Stimulated activated CD4-positive, alpha-beta T cell treated with anti-CD3 and anti-CD28 coated beads, Interleukin-4, amount 100 ng/mL, for 4 hours (primary cell): ENCODE measurements around the gene RAP1GAP.
"Not testable (repeated sequence)": the region's sequence is repeated elsewhere in the genome, so short reads cannot be mapped to it uniquely, and the experiment has no call there.

Experiments
- DNase-seq, 2 experiments: peaks; one replicate each; pipeline ENCODE4 v3.0.0-alpha.2; 2020

Gene RAP1GAP

DNA sequence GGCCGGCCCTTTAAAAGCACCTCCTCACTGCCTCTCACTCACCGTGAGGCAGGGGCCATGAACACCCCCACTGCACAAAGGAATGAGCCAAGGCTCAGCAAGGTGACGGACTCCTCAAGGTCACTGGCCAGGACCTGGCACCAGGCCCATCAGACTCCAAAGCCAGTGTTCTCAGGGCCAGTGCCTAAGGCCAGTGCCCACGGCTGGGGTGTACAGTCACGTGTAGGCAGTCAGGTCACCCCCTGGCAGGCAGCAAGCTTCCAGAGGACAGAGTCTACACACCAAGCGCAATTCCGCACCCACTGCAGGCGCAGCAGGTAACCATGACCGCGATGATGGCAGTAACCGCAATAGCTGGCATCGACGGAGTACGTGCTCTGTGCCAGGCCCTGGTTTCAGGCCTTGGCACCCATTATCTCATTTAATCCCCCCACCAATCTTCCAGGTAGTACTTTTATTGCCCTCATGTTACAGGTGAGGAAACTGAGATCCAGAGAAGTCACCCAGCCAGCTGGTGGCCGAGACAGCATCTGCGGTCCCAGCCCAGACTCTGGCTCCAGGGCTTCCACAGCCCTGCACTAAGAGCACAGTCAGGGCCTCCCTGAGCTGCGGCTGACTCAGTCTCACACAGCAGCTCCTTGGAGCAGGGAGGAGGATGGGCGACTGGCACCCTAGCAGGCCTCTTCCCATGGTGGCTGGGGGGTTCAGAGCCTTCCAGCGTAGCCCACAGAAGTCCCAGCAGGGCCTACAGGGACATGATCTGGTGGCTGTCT lies 27.0 kb downstream of the RAP1GAP start:
- DNase-seq, result no peak

DNA sequence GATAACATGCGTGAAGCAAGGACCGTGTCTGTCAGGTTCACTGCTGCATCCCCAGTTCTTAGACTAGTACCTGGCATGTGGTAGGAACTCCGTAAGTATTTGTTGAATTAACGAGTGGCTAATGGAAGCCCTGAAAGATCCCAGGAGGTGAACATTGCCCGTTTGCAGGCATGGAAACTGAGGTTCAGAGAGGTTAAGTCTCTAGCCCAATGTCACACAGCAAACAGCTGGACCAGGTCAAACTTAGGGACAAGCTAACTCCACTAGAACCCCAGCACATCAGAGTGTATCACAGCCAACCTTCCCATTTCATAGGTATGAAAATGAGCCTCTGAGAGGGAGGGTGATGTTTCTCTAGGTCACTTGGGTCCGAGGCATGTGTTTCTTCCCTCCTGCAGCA lies 27.6 kb downstream of the RAP1GAP start:
- no peak for DNase-seq

- no peak for DNase-seq
These were observed 28.1 kb downstream of the RAP1GAP start for GRCh38 chr1:21641076-21641475.

DNA sequence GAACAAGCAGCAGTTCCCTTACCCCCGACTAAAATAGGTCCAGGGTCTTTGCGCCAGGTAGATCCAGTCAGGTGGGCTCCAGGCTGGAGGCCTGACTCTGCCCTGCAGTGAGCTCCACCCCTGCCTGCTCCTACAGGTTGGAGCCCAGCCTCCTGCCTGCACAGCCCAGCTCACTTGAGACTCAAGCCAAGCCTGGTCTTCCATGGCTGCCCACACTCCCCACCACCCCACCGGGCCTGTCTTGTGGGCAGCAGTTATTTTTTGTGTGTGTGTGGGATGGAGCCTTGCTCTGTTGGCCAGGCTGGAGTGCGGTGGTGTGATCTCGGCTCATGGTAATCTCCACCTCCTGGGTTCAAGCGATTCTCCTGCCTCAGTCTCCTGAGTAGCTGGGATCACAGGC lies 28.5 kb downstream of the RAP1GAP start:
- DNase-seq, result no peak

DNA sequence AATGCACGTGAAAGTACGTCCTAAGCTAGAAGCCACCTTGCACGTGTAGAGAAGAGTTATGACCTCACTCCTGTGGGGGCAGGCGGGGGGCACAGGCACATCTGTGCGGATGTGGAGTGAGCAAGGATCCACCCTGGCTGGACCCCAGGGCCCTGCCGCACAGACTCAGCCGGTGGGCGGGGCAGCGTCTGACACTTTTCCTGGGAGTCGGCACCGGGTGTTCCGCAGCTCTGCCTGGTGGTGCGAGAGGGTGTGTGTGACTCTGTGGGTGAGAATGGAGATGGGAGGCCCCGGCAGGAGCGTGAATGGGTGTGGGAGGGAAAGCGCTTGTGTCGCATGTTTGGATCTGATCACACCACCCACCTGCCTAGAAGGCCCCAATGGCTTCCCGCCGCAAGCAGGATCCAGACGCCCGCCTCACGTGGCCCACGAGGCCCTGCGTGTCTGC lies 29.5 kb downstream of the RAP1GAP start:
- DNase-seq, result no peak

DNA sequence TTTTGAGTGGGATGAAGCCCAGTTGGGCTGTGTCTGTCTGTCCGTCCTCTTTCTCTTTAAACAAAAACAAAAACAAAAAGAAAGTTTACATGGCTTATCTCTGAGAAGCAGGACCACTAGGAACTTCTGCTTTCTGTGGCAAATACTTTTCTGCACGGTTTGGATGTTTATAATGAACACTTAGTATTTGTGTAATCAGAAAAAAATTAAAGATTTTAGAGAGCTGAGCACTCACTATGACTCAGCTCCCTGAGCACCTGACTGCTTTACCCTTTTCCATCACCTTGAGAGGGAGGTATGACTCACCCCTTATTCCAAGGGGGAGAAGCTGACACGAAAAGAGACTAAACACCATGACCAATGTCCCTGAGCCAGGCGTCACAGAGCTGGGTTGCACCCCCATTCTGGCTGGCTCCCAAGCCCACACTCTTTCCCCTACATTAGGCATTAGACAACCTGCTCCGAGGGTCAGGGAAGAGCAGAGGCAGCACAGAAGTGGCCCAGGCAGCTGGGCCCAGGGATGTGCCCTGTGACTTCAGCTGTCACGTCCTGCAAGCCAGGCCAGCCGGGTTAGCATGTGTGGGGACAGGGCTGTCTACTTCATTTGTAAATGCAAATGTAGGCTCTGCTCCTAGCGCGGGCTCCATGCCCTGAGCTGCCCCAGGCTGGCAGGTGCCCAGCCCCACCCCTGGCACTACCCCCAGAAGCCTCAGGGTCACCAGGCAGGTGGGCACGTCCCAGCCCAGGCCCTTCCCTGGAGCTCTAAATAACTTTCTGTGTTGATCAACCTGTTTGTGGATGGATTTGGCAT lies 30.4 kb downstream of the RAP1GAP start:
- peak in 1 of 2 experiments; percentile 31 for DNase-seq

GRCh38 chr1:21637514-21637913 lies 31.6 kb downstream of the RAP1GAP start:
- DNase-seq, result no peak

- no peak for DNase-seq
These were observed 33.1 kb downstream of the RAP1GAP start for GRCh38 chr1:21636029-21636428.

- no peak for DNase-seq
These were observed 34.2 kb downstream of the RAP1GAP start for GRCh38 chr1:21634806-21635535.

- no peak for DNase-seq
These were observed 35.0 kb downstream of the RAP1GAP start for GRCh38 chr1:21633992-21634805.

DNA sequence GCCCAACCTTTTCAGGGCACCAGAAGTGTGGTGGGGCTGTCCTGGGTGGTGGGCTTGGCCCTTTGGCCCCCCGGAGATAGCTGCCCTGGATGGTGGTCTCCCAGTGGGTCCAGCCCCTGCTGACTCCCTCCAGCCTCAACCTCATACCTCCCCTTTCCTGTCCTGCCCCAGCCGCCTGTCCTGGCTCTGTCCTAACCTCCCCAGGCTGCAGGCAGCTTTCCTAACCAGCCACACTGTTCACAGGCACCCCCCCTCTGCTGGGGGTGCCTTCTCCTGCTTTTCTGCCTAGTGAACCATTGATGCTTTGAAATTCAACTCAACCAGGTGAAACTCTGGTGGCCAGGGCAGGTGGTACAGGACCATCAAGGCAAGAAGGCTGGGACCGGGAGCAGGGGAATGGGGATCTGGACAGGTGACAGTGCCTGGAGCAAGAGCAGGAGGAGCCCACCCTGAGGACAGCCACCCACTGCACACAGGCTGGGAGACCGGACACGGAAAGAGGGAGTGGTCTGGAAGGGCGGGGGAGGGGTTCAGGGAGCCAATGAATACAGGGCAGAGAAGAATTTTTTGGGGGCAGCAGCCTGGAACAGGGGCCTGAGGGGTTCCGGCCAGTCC lies 35.9 kb downstream of the RAP1GAP start:
- no peak for DNase-seq

- no peak for DNase-seq
These were observed 36.9 kb downstream of the RAP1GAP start for GRCh38 chr1:21631944-21632887.

- not testable (repeated sequence) for DNase-seq
These were observed 37.6 kb downstream of the RAP1GAP start for GRCh38 chr1:21631590-21631943.

- no peak for DNase-seq
These were observed 38.4 kb downstream of the RAP1GAP start for GRCh38 chr1:21630571-21631343.

- no peak for DNase-seq
These were observed 39.2 kb downstream of the RAP1GAP start for GRCh38 chr1:21629971-21630370.

DNA sequence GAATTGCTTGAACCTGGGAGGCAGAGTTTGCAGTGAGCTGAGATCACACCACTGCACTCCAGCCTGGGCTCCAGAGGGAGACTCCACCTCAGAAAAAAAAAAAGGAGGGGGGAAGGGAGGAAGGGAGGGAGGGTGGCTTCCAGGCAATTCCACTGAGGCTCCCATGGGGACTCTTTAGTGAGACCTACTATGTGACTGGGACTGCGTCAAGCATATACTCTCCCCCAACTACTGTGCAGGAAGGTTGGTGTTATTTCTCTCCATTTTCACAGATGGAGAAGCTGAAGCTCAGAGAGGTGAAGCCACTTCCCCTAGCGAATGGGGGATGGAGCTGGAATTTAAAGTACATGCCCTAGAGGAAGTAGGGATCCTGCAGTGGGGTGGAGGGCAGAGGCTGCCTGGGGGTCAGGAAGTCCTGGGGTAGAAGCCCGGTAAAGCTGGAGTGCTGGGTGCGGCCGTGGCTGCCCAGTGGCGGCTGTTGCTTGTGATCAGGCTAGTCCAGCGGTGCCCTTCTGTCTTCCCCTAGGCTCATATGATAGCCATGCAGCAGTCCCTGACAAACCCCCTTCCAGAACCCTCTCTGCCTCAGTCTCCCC lies 40.3 kb downstream of the RAP1GAP start:
- no peak for DNase-seq

- no peak for DNase-seq
These were observed 42.2 kb downstream of the RAP1GAP start for GRCh38 chr1:21626921-21627339.

GRCh38 chr1:21625390-21626190 lies 43.6 kb downstream of the RAP1GAP start:
- DNase-seq, result no peak
